Uterus (tissue), 2 donors: ENCODE results near the gene CLPTM1L.

Source experiments
- POLR2A ChIP-seq, 2 donors: fragments of 450-650 bp; IDR thresholded peaks; one replicate each; pipeline ENCODE4 v1.6.1; 2016; ENCODE audit warnings: antibody characterized with exemption in 2 of 2, mild to moderate bottlenecking in 1 of 2, moderate library complexity in 1 of 2
- TF ChIP-seq, protein P1 (sequence below), 4 experiments: fragments of 200-600 bp in 2 of 4; fragments of 450-650 bp in 2 of 4; sonication (generic) in 2 of 4; IDR thresholded peaks; one replicate each; pipeline ENCODE4 v1.5.1; 2016 to 2019; ENCODE audit warnings: antibody characterized with exemption in 4 of 4, mild to moderate bottlenecking in 2 of 4, moderate library complexity in 1 of 4

DNA sequence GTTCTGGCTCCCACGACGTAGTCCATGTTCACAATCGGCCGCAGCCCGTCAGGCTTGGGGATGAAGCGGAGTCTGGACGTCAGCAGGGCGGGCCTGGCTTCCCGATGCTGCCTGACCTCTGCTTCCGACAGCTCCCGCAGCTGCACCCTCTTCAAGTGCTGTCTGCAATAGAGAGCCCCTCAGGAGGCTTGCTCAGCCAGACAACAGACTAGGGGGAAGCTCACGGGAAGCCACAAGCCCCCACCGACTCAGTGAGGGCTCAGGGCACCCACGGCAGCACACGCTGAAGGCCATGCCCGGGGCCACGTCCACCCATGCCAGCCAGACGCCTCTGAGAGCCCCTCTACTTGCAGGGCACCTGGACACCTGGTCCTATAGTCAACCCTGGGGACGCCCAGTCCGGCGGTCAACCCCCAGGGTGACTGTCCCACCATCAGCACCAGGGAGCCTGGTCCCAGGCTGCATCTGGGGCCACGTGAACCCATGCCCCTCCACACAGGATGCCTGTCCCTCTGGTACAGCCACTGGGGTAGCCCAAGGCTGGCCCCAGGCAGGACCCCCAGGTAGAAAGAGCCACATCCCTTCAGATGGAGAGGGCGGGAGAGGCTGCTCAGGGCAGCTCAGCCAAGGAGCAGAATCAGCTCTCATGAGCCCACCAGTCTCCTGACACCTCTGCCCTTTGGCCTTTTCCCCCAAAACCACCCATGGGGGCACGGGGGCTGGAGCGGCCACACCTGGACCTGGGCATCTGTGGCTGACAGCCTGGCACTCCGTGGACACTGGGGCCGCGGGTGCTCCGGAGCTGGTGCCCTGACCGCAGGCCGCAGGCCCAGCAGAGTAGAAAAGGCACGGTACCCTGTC is 64.5 kb downstream of the CLPTM1L start:
- TF ChIP-seq, protein P1, sequence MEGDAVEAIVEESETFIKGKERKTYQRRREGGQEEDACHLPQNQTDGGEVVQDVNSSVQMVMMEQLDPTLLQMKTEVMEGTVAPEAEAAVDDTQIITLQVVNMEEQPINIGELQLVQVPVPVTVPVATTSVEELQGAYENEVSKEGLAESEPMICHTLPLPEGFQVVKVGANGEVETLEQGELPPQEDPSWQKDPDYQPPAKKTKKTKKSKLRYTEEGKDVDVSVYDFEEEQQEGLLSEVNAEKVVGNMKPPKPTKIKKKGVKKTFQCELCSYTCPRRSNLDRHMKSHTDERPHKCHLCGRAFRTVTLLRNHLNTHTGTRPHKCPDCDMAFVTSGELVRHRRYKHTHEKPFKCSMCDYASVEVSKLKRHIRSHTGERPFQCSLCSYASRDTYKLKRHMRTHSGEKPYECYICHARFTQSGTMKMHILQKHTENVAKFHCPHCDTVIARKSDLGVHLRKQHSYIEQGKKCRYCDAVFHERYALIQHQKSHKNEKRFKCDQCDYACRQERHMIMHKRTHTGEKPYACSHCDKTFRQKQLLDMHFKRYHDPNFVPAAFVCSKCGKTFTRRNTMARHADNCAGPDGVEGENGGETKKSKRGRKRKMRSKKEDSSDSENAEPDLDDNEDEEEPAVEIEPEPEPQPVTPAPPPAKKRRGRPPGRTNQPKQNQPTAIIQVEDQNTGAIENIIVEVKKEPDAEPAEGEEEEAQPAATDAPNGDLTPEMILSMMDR (IDR thresholded peaks at IDR 0.05) = no peak
- no peak for TF ChIP-seq POLR2A (IDR thresholded peaks at IDR 0.05)
